Measurements from ENCODE around the gene FRRS1L.

FRRS1L gene

GRCh38 chr9:109176963-109177362, 9.9 kb upstream of the FRRS1L start:
- in situ Hi-C loops (cut with MboI; ENCODE audit: low sequenced_read_pairs), result no loop called here

GRCh38 chr9:109176386-109176785, 9.3 kb upstream of the FRRS1L start:
- in situ Hi-C loops (cut with MboI; ENCODE audit: low sequenced_read_pairs), result no loop called here

GRCh38 chr9:109172935-109173334, 5.9 kb upstream of the FRRS1L start:
- in situ Hi-C loops (cut with MboI; ENCODE audit: low sequenced_read_pairs), result no loop called here

GRCh38 chr9:109171926-109172325, 4.9 kb upstream of the FRRS1L start:
- in situ Hi-C loops (cut with MboI; ENCODE audit: low sequenced_read_pairs), result no loop called here

GRCh38 chr9:109168170-109168569, 1.1 kb upstream of the FRRS1L start:
- in situ Hi-C loops (cut with MboI; ENCODE audit: low sequenced_read_pairs), result no loop called here

GRCh38 chr9:109167716-109168115, 667 bp upstream of the FRRS1L start:
- in situ Hi-C loops (cut with MboI; ENCODE audit: low sequenced_read_pairs), result no loop called here

GRCh38 chr9:109166171-109166770, 778 bp downstream of the FRRS1L start:
- in situ Hi-C loops (cut with MboI; ENCODE audit: low sequenced_read_pairs), result no loop called here

GRCh38 chr9:109164042-109164441, 3.0 kb downstream of the FRRS1L start:
- in situ Hi-C loops (cut with MboI; ENCODE audit: low sequenced_read_pairs), result no loop called here

GRCh38 chr9:109163194-109163593, 3.9 kb downstream of the FRRS1L start:
- in situ Hi-C loops (cut with MboI; ENCODE audit: low sequenced_read_pairs), result no loop called here

GRCh38 chr9:109162677-109163076, 4.4 kb downstream of the FRRS1L start:
- in situ Hi-C loops (cut with MboI; ENCODE audit: low sequenced_read_pairs), result no loop called here

GRCh38 chr9:109161471-109161870, 5.6 kb downstream of the FRRS1L start:
- in situ Hi-C loops (cut with MboI; ENCODE audit: low sequenced_read_pairs), result no loop called here

- in situ Hi-C loops (cut with MboI; ENCODE audit: low sequenced_read_pairs), result no loop called here
These were observed 7.5 kb downstream of the FRRS1L start for GRCh38 chr9:109159583-109159982.

- in situ Hi-C loops (cut with MboI; ENCODE audit: low sequenced_read_pairs), result no loop called here
These were observed 8.4 kb downstream of the FRRS1L start for GRCh38 chr9:109158651-109159050.

GRCh38 chr9:109156708-109157107, 10.3 kb downstream of the FRRS1L start:
- in situ Hi-C loops (cut with MboI; ENCODE audit: low sequenced_read_pairs), result no loop called here

- in situ Hi-C loops (cut with MboI; ENCODE audit: low sequenced_read_pairs), result no loop called here
These were observed 16.0 kb downstream of the FRRS1L start for GRCh38 chr9:109150925-109151545.

GRCh38 chr9:109149722-109150121, 17.3 kb downstream of the FRRS1L start:
- in situ Hi-C loops (cut with MboI; ENCODE audit: low sequenced_read_pairs), result no loop called here

- in situ Hi-C loops (cut with MboI; ENCODE audit: low sequenced_read_pairs), result no loop called here
These were observed 18.0 kb downstream of the FRRS1L start for GRCh38 chr9:109149089-109149488.

GRCh38 chr9:109145051-109145450, 22.0 kb downstream of the FRRS1L start:
- in situ Hi-C loops (cut with MboI; ENCODE audit: low sequenced_read_pairs), result no loop called here

GRCh38 chr9:109143881-109144562, 23.0 kb downstream of the FRRS1L start:
- in situ Hi-C loops (cut with MboI; ENCODE audit: low sequenced_read_pairs), result no loop called here

GRCh38 chr9:109141375-109141774, 25.7 kb downstream of the FRRS1L start:
- in situ Hi-C loops (cut with MboI; ENCODE audit: low sequenced_read_pairs), result no loop called here

- in situ Hi-C loops (cut with MboI; ENCODE audit: low sequenced_read_pairs), result no loop called here
These were observed 27.2 kb downstream of the FRRS1L start for GRCh38 chr9:109139851-109140250.

GRCh38 chr9:109138421-109138820, 28.6 kb downstream of the FRRS1L start:
- in situ Hi-C loops (cut with MboI; ENCODE audit: low sequenced_read_pairs), result no loop called here

Data from HL-60/S4 treated with phorbol 12-myristate 13-acetate at 8.2 ng/mL for 4 days and 3 days (cell line).